ENCODE data around the gene EHBP1L1.
A peak's percentile ranks its signal among the peaks of the same experiment; 100 is the strongest.

EHBP1L1 gene

DNA sequence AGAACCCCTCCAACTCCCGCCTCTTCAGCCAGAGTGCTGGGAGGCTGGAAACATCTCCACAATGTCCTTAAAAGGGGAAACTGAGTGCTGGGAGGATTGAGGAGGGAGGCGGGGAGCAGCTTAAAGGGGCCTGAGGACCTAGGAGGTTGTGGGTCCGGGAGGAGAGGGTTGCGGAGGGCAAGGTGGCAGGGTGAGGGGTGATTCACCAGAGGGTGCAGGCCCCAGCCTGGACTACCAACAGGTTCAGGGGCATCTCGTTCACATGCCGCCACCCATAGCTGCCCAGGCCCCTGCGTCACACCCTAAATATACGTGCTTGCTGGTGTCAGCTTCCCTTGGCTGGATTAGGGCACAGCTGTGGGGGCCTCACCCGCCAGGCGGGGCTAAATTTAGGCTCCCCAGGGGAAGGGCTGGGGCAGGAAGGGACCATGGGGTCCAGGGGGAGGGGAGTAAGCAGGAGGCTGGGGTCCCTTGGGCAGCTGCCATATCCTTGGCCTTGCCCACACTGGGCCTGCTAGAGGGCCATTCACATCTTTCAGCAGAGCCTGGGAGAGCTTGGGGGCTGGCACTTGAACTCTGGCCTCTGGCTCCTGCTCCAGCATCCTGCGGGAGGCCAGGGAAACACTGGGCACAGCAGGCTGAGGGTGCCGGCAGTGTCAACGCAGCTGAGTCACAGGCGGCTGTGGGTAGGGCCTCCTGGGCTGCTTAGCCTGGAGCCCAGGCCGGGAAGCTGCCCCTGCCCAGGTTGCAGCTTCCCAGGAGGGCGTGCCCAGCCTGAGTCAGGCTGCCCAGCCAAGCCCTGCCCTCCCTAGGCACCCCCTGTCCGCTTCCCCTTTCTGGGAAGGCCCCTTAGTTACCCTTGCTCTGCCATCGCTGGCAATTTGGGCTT lies 1.3 kb downstream of the EHBP1L1 start:
- DNase-seq (ENCODE audit: extremely low read depth in 1 of 2, low read depth in 1 of 2), result no peak

DNA sequence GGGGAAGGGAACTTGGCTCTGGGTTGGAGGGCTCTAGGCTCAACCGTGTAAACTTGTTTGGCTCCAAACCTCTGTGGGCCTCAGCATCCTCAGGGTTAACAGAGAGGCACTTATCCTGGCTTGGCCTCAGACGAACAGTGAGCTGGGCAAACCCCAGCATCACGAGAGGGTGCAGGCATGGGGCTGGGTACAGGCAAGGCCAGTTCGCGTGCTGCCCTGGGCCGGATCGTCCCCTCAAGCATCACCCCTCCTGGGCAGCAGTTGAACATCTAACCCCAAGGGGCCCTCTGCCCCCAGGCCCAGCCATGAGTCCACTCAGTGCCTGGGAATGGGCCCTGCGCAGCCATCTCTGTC lies 1.9 kb downstream of the EHBP1L1 start:
- no peak for DNase-seq (ENCODE audit: extremely low read depth in 1 of 2, low read depth in 1 of 2)

DNA sequence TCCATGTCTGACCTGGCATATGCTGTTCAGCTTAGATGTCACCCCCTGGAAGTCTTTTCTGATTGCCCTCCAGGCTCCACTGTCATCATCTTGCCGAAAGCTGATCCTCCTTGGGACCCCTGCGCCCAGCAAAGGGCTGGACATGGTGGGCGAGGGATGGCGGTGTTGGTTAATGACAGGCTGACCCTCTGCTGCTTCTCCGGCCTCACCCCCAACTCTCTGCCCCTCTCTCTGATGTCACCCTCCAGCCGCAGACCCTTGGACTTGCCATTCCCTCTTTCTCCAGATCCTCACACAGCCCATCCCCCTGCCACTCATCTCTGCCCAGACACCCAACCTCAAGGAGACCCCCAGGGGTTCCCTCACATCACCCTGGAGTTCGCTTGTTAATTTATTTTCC lies 2.3 kb downstream of the EHBP1L1 start:
- DNase-seq (ENCODE audit: extremely low read depth in 1 of 2, low read depth in 1 of 2), result no peak

DNA sequence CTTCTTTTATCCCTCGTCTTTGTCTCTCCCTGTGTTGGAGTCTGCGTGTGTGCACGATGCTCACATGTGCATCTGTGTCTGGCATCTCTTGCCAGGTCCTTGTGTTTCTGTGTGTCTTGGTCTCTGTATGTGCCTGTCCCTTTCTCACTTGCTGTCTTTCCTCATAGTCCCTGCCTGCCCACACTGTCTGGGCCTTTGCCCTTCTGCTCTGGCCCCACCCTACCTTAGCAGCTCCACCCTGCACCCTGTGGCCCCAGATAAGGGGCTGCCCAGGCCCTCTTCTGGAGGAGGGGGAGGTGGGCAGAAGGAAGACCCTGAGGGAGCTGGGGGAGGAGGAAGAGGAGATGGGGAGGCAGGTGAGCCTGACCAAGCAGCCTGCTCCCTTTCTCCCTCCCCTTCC lies 2.8 kb downstream of the EHBP1L1 start:
- DNase-seq (ENCODE audit: extremely low read depth in 1 of 2, low read depth in 1 of 2), result no peak

DNA sequence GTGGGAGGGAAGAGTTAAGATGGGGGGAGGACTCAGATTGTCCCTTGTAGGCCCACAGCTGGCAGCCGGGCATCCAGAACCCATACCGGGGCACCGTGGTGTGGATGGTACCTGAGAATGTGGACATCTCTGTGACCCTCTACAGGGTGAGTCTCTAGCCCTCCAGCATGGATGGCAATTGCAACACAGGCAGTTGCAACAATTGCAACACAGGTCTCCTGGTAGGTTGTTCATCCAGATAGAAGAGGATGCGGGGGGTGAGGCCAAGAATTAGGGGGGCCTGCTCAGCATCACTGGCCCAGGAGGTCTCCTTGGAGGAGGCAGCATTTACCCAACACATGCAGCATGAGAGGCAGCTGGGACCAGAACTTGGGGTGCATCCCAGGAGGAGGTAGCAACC lies 3.4 kb downstream of the EHBP1L1 start:
- DNase-seq (ENCODE audit: extremely low read depth in 1 of 2, low read depth in 1 of 2), result no peak

DNA sequence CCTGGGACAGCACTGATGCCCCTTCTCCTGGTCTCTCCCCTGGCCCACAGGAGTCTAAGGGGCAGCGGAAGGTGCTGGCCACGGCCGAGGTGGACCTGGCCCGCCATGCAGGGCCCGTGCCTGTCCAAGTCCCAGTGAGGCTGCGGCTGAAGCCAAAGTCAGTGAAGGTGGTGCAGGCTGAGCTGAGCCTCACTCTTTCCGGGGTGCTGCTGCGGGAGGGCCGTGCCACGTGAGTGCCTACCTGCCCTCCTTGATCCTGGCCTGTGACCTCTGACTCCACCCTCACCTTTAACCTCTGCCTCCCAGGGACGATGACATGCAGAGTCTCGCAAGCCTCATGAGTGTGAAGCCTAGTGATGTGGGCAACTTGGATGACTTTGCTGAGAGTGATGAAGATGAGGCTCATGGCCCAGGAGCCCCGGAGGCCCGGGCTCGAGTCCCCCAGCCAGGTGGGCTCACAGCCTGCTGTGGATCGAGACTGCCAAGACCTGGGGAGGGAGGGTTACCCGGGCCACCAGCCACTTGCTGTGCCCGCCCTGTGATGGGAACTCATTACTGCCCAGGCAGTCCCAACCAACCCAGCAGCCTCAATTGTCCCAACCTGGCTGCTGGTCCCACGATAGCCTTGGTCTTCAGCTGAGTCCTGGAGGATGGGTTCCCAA lies 4.3 kb downstream of the EHBP1L1 start:
- no peak for DNase-seq (ENCODE audit: extremely low read depth in 1 of 2, low read depth in 1 of 2)

DNA sequence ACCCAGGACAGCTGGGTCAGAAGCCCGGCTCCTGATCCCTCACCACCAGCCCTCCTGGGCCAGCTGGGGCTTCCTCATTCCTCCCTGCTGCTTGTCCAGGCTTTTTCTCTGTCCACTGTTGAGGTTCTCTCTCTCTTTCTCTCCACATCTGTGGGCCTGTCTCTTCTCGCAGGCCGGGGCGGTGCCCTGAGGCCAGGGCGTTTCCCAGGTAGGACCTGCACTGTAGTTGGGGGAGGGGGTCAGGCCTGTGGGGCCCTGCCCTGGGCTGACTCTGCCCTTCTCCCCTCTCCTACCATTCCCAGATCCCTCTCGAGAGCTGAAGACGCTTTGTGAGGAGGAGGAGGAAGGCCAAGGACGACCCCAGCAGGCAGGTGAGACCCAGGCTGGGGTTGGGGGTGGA lies 4.9 kb downstream of the EHBP1L1 start:
- DNase-seq (ENCODE audit: extremely low read depth in 1 of 2, low read depth in 1 of 2), result no peak

DNA sequence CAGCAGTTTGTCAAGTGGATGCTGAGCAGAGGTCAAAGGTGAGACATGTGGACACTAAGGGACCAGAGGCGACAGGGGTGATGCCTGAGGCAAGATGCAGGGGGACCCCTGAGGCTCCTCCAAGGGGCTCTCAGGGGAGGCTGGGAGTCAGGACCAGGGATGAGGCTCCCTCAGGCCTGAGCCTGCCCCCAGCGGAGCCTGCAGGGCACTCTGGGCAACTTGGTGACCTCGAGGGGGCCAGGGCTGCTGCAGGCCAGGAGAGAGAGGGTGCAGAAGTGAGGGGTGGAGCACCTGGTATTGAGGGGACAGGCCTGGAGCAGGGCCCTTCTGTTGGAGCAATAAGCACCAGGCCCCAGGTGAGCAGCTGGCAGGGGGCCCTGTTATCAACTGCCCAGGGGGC lies 6.1 kb downstream of the EHBP1L1 start:
- no peak for DNase-seq (ENCODE audit: extremely low read depth in 1 of 2, low read depth in 1 of 2)

DNA sequence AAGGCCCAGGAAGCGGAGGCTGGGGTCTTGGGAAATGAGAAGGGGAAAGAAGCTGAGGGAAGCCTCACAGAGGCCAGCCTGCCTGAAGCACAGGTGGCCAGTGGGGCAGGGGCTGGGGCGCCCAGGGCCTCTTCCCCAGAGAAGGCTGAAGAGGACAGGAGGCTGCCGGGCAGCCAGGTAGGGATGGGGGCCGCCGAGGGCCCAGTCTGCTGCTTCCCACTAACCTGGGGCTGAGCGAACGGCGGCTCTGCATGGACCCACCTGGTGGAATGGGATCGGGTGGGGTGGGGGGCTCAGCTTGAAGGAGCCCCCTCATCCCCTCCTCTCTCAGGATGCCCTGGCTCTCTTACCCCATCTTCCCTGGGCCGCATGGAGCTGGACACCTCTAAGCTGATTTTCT lies 7.7 kb downstream of the EHBP1L1 start:
- DNase-seq (ENCODE audit: extremely low read depth in 1 of 2, low read depth in 1 of 2), result no peak

DNA sequence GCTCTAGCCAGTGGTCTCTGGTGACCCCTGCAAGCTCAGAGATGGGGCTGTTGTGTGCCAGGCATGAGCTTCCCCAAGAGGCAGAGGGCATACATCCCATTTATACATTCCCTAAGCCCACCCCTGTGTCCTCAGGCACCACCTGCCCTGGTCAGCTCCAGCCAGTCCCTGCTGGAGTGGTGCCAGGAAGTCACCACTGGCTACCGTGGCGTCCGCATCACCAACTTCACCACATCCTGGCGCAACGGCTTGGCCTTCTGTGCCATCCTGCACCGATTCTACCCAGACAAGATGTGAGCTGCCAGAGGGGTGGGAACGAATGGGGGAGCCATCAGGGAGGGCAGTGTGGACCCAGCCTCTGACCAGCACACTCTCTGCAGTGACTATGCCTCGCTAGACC lies 8.3 kb downstream of the EHBP1L1 start:
- no peak for DNase-seq (ENCODE audit: extremely low read depth in 1 of 2, low read depth in 1 of 2)

DNA sequence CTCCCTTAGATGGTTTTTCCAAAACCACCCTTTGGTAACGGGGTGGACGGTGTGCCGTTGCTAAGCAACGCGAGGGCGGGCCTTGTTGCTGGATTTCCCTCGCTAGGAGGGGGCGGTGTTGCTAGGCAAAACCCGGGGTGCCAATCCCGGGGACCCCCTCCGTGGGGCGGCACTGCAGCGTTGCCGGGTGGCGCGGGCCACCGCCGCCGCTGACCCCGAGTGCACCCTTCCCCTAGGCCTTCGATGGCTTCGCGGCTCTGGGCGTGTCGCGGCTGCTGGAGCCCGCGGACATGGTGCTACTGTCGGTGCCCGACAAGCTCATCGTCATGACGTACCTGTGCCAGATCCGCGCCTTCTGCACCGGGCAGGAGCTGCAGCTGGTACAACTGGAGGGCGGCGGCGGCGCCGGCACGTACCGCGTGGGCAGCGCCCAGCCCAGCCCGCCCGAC lies 8.9 kb downstream of the EHBP1L1 start:
- DNase-seq (ENCODE audit: extremely low read depth in 1 of 2, low read depth in 1 of 2), result no peak

DNA sequence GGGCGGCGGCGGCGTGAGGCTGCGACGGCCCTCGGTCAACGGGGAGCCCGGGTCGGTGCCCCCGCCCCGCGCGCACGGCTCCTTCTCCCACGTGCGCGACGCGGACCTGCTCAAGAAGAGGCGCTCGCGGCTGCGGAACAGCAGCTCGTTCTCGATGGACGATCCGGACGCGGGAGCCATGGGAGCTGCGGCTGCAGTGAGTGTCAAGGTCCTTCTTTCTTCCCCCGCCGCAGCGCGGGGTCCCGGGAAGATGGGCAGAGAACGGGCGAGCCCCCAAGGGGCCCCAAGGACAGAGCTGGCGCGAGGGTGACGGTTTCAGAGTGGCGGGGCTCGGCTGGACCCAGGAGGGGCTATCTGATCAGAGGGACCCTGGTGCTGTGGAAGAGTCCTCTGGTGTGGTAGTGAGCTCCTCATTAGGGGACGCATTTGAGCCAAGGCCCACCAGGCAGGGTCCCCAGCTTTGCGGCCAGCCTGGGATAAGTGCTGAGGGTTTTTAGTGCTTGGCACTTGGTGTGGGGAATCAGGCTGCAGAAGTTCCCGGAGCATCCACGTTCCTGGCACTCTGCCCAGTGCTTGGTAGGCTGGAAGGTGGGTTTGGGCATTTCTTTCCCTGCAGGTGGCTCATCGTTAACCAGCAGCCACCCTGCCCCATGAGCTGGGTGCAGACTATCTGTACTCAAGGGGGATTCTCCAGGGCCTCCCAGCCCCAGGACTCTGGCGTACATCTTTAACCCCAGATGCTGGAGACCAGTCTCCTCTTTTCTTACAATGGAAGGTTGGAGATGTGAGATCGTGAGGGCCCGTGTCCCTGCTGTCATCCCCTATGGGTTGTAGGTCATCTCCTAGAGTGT lies 9.8 kb downstream of the EHBP1L1 start:
- no peak for DNase-seq (ENCODE audit: extremely low read depth in 1 of 2, low read depth in 1 of 2)

DNA sequence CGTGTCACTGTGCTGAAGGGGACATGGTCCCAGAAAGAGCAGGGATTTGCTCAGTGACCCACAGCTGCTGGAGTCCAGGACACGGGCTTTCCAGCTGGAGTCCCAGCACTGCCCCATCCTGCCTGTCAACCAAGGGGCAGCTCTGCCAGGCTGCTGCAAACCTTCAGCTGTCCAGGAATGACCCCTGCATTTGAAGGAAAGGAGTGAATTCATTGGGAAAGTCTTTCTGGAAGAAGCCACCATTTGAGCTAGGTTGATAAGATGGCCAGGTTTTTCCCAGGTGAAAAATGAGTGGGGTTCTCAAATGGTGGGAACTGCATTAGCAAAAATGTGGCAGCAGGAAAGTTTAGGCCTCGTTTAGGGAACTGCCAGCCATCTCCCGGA lies 10.4 kb downstream of the EHBP1L1 start:
- DNase-seq (ENCODE audit: extremely low read depth in 1 of 2, low read depth in 1 of 2), result no peak

DNA sequence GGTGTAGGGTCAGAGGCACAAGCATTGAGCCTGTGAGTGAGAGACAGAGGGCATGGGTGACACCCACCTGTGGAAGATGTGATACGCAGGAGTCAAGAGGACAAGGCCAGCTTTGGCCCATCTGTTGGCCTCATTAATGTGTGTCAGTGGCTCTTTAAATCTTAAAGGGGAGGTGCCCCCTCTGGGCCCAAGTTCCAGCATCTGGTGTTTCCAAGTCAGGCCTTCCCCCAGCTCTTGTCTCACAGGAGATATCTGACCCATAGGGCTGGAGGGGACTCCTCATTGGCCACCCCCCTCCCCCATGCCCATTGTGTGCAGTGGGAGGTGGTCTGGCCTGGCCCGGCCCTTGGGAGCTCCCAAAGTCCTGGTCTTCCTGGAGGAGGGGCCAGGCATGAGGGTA lies 10.8 kb downstream of the EHBP1L1 start:
- DNase-seq (ENCODE audit: extremely low read depth in 1 of 2, low read depth in 1 of 2), result no peak

DNA sequence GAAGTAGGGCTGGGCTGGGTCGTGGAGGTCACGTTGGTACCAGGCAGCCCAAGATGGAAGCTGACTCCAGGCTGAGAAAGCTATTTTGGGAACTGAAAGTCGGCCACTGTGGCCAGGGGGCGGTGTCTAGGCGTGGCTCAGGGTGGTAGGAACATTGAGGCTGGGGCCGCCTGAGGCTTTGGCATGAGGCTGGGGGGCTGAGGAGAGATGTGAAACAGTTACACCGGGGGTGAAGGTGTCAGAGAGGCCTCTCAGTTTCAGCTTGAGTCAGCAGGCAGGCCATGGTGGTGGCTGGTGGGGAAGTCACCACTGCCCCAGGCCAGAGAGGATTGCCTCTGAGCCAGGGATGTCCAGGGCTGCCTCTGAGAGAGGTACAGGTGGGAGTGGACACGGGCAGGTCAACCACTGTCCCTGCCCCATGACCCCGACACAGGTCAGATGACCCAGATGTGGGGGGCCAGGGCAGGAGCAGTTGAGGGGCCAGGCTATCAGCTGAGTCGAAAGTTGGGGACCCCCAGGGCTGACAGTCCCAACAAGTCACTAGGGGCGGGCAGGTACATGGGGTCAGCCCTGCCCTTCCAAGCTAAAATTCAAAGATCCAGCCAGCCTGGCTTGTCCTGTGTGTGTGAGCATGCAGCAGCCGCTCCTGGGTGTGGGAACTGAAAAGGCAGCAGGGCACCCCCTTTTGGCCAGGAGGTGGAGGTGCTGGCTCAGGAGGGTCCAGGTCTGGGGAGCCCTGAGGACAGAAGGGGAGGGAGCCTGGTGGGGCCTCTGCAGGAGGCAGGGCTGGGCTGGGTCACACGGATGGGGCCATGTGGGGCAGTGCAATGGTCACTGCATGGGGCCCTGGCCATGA lies 12.6 kb downstream of the EHBP1L1 start:
- DNase-seq (ENCODE audit: extremely low read depth in 1 of 2, low read depth in 1 of 2), result peak; percentile 77 to 82

DNA sequence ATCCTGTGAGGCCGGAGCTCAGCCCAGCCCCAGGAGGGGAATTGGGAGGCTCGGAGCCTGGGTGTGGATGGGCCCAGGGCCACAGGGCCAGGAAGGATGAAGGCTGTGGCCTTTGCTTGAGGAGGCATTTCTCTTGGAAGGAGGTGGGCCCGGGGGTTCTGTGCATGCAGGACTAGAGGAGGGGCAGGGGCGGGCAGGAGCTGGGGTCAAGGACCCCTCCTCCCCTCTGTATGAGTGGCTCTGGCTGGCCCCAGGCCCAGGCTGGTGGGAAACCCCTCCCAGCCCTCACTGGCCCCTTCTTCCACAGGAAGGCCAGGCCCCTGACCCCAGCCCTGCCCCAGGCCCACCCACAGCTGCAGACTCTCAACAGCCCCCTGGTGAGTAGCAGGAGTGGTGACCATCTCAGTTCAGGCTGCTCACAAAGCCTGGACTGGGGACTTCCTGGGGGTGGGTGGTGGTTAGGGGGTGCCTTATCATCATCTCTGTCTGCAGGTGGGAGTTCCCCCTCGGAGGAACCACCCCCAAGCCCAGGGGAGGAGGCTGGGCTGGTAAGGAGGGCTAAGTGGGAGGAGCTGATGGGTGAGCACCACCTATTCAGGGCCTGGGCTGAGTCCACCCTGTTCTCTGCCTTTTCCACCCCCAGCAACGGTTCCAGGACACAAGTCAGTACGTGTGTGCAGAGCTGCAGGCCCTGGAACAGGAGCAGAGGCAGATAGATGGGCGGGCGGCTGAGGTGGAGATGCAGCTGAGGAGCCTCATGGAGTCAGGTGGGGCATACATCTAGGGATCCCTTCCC lies 13.8 kb downstream of the EHBP1L1 start:
- DNase-seq (ENCODE audit: extremely low read depth in 1 of 2, low read depth in 1 of 2), result peak in 1 of 2 donors; percentile 67

DNA sequence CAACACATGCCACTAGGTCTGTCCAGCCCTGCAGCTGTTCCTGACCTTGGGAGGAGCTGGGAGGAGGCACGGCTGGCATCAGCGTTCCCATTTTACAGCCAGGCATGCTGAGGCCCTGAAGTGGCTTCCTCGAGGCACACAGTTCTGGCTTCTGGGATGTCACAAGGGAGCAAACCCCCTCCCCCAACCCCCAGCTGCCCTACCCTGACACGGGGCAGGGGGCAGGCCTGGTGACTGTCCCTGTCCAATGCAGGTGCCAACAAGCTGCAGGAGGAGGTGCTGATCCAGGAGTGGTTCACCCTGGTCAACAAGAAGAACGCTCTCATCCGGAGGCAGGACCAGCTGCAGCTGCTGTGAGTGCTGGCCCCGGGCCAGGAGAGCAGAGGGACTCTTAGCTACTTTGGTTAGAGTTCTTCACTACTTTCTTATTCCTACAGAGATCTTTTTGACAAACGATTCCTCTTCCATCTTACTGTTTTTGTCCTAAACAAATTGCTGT lies 14.4 kb downstream of the EHBP1L1 start:
- no peak for DNase-seq (ENCODE audit: extremely low read depth in 1 of 2, low read depth in 1 of 2)

DNA sequence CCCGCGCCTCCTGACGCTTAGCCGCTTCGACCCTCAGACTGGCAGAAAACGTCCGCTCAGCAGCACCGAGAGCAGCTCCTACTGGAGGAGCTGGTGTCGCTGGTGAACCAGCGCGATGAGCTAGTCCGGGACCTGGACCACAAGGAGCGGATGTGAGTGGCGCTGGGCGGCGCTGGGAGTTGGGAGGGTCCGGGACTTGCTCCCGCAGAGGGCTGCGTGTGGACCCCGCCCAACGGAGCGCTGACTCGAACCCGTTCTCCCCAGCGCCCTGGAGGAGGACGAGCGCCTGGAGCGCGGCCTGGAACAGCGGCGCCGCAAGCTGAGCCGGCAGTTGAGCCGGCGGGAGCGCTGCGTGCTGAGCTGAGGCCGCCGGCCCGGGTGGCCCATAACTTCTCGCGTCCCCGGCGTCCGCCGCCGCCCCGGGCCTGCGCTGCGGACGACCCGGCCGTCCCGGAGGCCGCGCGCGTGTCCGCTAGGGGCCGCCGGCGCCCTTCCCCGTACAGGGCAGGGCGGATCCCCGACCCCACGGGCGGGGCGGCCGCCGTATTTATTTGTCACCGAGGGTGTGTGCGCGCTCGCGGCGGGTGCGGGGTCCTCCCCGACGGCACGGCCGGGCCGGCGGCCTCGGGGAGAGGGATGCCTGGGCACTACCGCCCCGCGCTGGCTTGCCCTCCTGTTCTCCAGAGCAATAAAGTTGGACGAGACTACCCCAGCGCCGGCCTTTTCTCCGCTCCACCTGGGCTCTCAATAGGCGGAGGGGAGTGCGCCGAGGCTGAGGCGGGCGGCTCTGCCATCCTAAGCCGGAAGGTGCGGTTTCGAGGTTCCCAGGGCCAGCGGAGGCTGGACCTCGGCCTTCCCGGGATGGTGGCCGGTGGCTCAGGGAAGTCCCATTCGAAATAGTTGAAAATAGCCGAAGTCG lies 16.3 kb downstream of the EHBP1L1 start:
- DNase-seq (ENCODE audit: extremely low read depth in 1 of 2, low read depth in 1 of 2), result no peak
